OCI-M2 (cell line): ENCODE measurements around the gene MED16.
"Not testable (repeated sequence)": the region's sequence is repeated elsewhere in the genome, so short reads cannot be mapped to it uniquely, and the experiment has no call there.

ENCODE experiments used
- DNase-seq: peaks from one replicate; lab custom pipeline; 2025; ENCODE audit not compliant: unreplicated experiment; lab: John Stamatoyannopoulos, UW

MED16 gene

DNA sequence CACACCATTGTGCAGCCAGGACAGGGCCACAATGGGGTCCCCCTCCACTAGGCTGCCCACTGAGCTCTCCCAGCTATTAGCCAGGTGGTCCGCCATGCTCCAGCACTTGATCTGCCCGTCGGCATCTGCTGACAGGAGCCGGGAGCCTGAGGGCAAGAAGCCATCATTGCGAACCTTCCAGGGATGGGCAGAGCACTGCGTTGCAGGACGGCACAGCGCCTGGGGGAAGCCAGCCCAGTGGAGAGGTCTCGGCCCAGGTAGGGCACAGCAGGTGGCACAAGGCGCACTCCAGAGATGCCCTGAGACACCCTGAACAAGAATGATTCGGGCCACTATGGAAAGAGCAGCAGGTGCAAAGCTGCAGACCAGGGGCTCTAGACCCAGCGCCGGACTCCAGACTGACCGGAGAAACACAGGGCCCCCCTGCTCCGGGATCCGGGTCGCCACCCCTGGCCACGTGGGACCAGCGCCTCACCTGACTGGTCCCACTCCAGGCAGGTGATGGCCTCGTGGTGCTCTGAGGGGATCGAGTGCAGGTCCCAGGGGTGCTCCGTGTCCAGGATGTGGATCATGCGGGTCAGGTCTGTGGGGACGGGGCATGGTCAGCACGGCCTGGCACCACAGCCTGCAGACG lies 3.2 kb downstream of the MED16 start:
- no peak for DNase-seq

DNA sequence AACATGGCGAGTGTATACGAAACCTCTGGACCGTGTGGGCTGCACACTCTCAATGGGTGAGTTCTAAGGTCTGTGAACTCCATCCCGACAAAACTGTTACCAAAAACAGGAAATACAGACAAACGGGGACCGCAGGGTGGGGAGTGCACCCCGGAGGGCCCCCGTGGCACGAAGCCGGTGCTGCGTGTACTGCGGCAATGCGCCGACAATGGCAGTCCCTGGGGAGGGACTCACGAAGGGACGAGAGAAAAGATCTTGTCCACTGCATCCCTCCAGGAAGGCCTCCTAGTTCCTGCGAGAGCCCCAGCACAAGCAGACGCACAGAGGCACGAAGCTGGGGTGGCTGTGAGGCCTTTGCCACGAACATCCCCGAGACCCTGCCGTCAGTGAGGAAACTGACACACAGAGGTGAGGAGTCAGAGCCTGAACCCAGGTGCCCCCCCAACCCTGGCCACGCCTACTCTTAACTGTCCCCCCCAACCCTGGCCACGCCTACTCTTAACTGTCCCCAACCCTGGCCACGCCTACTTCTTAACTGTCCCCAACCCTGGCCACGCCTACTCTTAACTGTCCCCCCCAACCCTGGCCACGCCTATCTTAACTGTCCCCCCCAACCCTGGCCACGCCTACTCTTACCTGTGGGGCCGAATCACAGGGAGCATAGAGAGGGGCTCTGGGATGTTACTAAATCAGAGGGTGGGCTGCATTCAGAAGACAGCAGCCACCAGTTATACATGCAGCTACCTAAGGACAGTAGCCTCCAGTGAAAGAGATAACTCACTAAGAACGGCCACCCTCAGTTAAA lies 4.2 kb downstream of the MED16 start:
- DNase-seq: no peak

DNA sequence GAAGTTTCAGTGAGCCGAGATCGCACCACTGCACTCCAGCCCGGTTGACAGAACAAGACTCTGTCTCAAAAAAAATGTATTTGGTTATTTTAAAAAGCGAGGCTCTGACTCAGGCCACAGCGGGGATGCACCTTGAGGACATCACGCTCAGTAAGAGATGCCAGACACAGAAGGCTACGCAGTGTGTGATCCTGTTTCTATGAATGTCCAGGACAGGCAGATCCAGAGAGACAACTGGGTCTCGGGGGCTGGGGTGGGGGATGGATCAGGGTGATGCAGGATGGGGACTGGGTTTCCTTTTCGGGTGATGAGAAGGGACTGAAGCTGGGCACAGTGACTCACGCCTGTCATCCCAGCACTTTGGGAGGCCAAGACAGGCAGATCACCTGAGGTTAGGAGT lies 5.4 kb downstream of the MED16 start:
- no peak for DNase-seq

- no peak for DNase-seq
These were observed 5.9 kb downstream of the MED16 start for GRCh38 chr19:887072-887471.

DNA sequence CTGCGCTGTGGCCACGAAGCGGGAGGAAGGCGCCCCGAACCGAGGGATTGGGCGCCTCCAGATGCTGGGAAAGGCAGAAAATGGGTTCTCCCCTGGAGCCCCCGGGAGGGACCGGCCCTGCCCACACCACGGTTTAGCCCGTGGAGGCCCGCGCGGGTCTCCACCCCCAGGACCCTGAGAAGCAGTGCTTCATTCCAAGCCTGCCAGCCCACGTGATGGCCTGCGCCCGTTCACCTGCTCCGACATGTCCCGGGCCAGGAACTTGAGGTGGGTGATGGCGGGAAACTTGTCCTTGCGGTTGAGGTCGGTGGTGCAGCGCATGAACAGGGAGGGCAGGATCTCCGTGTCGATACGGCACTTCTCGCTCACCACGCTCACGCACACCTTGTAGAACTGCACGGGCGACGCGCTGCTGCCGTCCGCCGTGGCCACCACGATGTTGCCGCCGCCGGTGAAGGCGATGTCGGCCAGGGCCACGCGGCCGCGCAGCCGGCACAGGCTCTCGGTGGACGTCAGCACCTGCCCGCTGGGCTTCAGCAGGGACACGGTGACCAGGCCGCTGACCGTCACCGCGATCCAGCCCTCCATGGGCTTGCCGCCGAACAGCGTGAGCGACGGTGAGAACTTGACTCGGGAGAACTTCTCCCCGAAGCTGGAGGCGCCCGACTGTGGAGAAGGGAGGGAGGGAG lies 7.3 kb downstream of the MED16 start:
- no peak for DNase-seq

DNA sequence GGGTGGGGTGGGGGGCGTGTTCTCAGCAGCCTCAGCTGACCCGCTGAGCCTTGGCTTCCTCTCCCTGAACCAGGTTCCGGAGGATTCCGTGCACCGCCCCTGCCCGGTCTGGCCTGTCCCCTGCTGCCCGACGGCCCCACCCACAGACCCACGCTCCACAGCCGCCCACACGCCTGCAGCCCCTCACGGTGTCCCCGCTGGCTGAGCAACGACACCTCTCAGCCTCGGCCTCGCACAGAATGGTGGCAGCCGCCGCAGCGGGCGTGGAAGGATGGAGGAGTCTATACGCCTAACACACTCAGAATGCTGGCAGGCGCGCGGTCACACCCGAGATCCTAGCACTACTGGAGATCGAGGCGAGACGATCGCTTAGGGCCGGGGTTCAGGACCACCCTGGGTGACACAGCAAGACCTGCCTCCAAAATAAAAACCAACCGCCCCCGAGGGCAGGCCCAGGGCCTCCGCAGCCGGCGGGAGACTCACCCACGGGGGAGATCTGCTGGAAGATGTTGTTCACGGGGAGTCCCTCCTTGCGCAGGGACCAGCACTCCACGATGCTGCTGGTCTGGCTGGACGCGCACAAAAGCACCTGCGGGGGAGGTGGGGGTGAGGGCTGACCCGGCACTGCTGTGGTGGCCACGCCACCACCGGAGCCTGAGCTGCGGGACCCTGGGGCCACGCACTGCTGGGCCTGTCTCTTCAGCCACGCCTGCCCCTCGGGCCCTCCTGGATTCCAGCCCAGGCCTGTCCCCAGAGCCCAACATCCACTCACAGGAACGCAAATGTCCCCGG lies 8.4 kb downstream of the MED16 start:
- no peak for DNase-seq

DNA sequence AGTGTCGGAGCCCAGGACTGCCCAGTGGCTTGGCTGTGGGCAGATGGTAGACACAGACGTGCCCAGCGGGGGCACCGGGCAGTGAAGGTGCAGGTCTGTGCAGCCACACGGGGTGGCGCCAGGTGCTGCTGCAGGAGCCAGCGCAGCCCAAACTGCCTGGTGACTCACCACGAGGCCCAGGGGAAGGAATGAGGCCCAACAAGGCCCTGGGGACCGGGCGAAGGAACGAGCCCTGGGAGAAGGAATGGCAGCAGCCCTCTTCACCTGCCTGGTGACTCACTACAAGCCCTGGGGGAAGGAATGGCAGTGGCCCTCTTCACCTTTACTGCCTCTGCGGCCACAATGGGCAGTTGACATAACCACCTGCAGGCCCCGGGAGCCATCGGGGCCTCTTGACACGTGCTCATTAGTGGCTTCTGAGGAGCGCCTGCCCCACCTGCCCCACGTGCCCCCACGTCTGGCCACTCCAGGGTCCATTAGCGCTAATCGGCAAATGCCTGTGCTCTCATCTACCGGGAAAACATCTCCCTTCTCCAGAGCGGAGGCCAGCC lies 9.3 kb downstream of the MED16 start:
- DNase-seq: no peak

- DNase-seq: no peak
These were observed 10.0 kb downstream of the MED16 start for GRCh38 chr19:882871-883497.

- DNase-seq: no peak
These were observed 11.5 kb downstream of the MED16 start for GRCh38 chr19:881385-882071.

GRCh38 chr19:879711-880438 lies 13.1 kb downstream of the MED16 start:
- no peak for DNase-seq

- not testable (repeated sequence) for DNase-seq
These were observed 14.0 kb downstream of the MED16 start for GRCh38 chr19:878751-879561.

DNA sequence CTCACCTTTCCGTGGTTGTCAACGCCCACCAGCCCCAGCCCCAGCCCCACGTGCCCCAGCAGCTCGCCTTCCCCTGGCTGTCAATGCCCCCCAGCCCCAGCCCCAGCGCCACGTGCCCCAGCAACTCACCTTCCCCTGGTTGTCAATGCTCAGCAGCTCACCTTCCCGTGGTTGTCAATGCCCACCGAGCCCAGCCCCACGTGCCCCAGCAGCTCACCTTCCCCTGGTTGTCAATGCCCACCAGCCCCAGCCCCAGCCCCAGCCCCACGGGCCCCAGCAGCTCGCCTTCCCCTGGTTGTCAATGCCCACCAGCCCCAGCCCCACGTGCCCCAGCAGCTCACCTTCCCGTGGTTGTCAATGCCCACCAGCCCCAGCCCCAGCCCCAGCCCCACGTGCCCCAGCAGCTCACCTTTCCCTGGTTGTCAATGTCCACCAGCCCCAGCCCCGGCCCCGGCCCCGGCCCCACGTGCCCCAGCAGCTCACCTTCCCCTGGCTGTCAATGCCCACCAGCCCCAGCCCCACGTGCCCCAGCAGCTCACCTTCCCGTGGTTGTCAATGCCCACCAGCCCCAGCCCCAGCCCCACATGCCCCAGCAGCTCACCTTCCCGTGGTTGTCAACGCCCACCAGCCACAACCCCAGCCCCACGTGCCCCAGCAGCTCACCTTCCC lies 14.9 kb downstream of the MED16 start:
- not testable (repeated sequence) for DNase-seq

DNA sequence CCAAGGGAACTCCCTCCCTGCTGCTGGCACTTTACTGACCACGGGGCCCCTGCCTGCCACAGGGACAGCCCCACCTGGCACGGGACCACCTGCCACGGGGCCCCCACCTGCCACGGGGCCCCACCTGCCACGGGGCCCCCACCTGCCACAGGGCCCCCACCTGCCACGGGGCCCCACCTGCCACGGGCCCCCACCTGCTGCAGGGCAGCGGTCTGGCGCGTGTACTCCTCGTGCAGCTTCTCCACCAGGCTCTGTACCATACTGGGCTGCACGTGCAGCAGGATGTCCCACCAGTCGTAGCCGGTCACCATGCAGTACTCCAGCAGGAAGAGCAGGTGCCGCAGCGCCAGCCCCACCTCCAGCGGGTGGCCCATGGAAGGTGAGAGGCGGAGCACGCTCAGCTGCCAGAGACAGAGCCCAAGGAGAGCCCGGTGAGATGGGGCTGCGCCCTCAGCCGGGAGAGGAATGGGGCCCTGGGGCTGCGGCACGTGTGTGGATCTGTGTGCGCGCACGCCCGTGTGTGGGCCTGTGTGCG lies 16.1 kb downstream of the MED16 start:
- DNase-seq: no peak

- no peak for DNase-seq
These were observed 16.9 kb downstream of the MED16 start for GRCh38 chr19:876089-876488.

DNA sequence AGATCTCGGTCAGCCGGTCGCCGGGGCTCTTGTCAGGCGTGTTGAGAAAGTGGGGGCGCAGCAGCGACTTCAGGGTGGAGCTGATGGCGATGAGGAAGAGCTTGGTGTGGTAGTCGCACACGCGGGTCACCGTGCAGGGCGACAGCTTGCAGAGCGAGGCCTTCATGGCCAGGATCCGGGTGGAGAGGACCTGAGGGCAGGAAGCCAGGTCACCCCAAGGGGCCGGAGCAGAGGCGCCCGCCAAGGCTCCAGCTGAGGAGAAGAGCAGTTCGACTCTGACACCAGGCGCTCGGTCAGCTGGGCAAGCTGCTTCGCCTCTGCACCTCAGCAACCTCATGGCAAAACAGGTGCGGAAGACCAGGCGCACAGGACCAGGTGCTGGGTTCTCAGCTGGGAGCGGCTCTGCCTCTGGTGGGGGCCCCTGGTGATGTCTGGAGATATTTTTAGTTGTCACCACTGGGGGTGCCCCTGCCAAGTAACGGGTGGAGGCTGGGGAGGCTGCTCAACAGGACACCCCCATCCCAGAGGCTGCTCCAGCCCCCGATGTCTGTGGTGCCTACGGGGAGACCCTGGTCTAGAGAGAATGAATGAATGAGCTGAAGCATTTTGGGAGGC lies 17.6 kb downstream of the MED16 start:
- no peak for DNase-seq

DNA sequence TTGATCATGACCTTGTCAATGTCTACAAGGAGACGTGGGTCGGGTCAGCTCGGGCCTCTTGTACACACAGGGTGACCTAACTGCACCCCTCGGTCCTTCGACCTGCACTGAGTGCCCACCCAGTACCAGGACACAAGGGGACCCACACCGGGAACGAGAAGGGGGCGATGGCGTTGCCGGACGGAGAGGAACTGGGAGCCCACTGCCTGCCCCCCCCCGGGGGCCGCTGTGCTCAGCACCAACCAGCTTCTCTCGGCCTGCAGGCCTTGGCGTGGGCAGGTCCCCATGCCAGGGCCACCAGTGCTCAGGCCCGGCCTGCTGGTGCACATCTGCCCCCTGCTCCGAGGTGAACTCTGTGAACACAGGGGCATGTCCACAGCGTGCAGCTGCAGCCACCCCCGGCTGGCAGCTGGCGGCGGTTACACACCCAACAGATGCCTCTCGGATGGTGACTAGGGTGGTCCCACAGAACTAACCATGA lies 19.4 kb downstream of the MED16 start:
- DNase-seq: no peak

DNA sequence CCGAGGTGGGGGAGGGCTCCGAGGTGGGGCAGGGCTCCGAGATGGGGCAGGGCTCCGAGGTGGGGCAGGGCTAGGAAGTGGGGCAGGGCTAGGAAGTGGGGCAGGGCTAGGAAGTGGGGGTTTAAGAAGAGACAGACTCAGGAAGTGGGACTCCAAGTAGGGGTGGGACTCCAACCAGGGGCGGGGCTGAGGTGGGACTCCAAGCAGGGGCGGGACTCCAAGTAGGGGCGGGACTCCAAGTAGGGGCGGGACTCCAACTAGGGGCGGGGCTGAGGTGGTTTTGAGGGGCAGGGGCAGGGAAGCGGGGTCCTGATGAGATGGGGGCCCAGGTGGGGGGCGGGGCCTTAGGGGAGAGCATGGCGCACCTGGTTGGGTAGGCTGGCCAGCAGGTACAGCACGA lies 19.9 kb downstream of the MED16 start:
- DNase-seq: no peak
